ENCODE data around the gene FGF12. TPM values are rescaled to one million over a fixed set of nuclear protein-coding genes. Genes with fewer than 3 reads are reported as not detected.

FGF12 gene
- total and polyA plus RNA-seq, 4 experiments from 2014 or later, result not detected

DNA sequence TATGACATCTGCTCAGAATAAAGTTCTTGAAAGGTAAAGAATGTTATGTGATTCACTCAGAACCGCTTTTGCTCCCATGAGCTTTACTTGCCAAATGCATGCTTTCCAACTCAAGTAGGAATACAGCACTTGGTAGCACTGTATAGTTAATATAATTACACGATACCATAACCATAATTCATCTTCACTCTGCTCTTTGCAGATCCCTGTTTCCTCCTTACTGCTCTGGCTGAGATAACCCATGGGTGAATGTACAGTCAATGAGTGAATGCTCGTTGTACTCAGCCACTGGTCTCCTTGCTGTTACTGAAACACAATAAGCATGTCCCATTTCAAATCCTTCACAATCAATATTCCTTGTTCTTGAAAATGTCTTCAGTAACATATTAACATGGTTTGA lies 550.0 kb downstream of the FGF12 start:
- CTCF ChIA-PET (ENCODE audit: partially characterized antibody), result no interaction called here
- POLR2A ChIA-PET (ENCODE audit: partially characterized antibody), result no interaction called here
- Mint-ChIP-seq H3K27me3 (peaks cover 0 to 2% of the 10 kb centered on the region in 2 donors), H3K4me3 (no peak overlapping the region), H3K36me3 (no peaks in the 10 kb centered on the region), H3K9me3 (no peaks in the 10 kb centered on the region), H3K4me1 (no peaks in the 10 kb centered on the region), H3K27ac (no peak overlapping the region)
- Histone ChIP-seq H3K4me3 (ENCODE audit: low read length in 2 of 2) (no peak overlapping the region), H3K9me3 (ENCODE audit: control insufficient read depth in 1 of 2, low read length in 2 of 2) (no peaks in the 10 kb centered on the region), H3K27me3 (ENCODE audit: insufficient read depth, low read length) (no peaks in the 10 kb centered on the region), H3K4me1 (ENCODE audit: insufficient read depth, low read length) (no peaks in the 10 kb centered on the region), H3K27ac (ENCODE audit: low read depth, low read length) (no peak overlapping the region), H3K36me3 (ENCODE audit: insufficient read depth, low read length) (no peaks in the 10 kb centered on the region)
- no peak for DNase-seq
- intact Hi-C loops (cut with micrococcal nuclease), result no loop called here

DNA sequence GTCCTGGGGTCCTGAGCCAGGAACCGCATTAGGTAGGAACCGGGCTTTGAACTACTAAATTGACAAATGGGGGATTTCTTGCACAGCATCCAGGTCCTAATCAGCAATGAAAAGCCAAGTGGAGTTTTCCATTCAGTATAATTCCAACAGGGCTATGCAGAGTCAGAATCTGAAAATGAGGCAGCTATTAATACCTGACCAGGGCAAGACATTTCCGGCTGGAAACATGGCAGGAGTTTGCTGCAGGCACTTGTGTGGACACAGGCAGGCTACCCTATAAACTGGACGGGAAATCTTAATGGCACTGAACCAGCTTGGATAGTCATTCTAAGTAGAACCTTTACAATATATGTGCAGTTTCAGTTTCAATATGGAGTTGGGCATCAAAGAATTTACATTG lies 553.1 kb downstream of the FGF12 start:
- Mint-ChIP-seq H3K4me3 (no peak overlapping the region), H3K36me3 (no peaks in the 10 kb centered on the region), H3K9me3 (no peaks in the 10 kb centered on the region), H3K27me3 (no peaks in the 10 kb centered on the region), H3K27ac (no peak overlapping the region), H3K4me1 (no peaks in the 10 kb centered on the region)
- Histone ChIP-seq H3K27me3 (ENCODE audit: insufficient read depth, low read length) (no peaks in the 10 kb centered on the region), H3K4me1 (ENCODE audit: insufficient read depth, low read length) (no peaks in the 10 kb centered on the region), H3K36me3 (ENCODE audit: insufficient read depth, low read length) (no peaks in the 10 kb centered on the region), H3K27ac (ENCODE audit: low read depth, low read length) (no peak overlapping the region), H3K4me3 (ENCODE audit: low read length in 2 of 2) (no peak overlapping the region), H3K9me3 (ENCODE audit: control insufficient read depth in 1 of 2, low read length in 2 of 2) (no peaks in the 10 kb centered on the region)
- CTCF ChIA-PET (ENCODE audit: partially characterized antibody), result interaction anchor here (0.6 kb wide), 1 partner anchor 28 kb away, joined by 3 read pairs; no protein-coding TSS in a partner anchor
- POLR2A ChIA-PET (ENCODE audit: partially characterized antibody), result no interaction called here
- intact Hi-C loops (cut with micrococcal nuclease), result no loop called here
- no peak for DNase-seq

DNA sequence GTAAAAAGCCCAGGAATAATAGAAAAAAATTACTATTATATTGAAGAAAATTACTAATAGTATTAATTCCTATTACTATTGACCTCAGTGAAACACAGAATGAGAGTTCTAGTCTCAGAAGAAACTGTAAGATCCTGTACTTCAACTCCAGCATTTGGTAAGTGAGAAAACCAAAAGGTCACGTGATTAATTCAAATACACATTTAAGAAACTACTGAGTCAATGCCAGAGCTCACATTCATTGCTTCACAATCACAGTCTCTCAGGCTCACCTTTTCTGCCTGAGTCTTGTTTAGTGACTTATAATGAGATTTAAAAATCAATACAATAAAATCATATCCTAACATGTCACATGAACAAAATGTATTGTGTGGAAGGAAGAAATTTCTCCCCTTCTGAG lies 556.1 kb downstream of the FGF12 start:
- no peak for DNase-seq
- Mint-ChIP-seq H3K9me3 (peaks cover 0 to 6% (median 1%) of the 10 kb centered on the region in 8 donors), H3K27me3 (no peaks in the 10 kb centered on the region), H3K36me3 (no peaks in the 10 kb centered on the region), H3K27ac (no peak overlapping the region), H3K4me1 (no peaks in the 10 kb centered on the region), H3K4me3 (no peak overlapping the region)
- ChIA-PET POLR2A (ENCODE audit: partially characterized antibody) (no interaction called here), CTCF (ENCODE audit: partially characterized antibody) (no interaction called here)
- Histone ChIP-seq H3K9me3 (ENCODE audit: control insufficient read depth in 1 of 2, low read length in 2 of 2) (no peaks in the 10 kb centered on the region), H3K27ac (ENCODE audit: low read depth, low read length) (no peak overlapping the region), H3K4me3 (ENCODE audit: low read length in 2 of 2) (no peak overlapping the region), H3K4me1 (ENCODE audit: insufficient read depth, low read length) (no peaks in the 10 kb centered on the region), H3K27me3 (ENCODE audit: insufficient read depth, low read length) (no peaks in the 10 kb centered on the region), H3K36me3 (ENCODE audit: insufficient read depth, low read length) (no peaks in the 10 kb centered on the region)
- intact Hi-C loops (cut with micrococcal nuclease), result no loop called here

DNA sequence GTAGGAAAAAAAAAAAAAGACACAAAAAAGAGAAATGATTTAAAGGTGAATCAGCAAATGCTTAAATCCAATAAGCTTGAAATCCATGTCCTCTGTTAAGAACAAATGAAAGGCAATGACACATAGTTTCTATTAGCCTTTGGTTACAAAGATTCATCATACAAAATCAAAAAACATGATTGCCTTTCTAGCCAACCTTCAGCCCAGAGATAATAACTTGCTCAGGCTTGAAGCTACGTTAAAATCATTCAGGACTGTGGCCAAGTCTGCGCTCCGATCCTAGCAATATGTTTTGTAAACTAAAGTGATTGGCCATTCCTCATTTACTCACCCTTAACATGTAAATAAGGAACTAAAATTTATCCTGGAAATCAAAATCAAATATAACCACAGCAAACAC lies 556.7 kb downstream of the FGF12 start:
- Histone ChIP-seq H3K27me3 (ENCODE audit: insufficient read depth, low read length) (no peaks in the 10 kb centered on the region), H3K36me3 (ENCODE audit: insufficient read depth, low read length) (no peaks in the 10 kb centered on the region), H3K9me3 (ENCODE audit: control insufficient read depth in 1 of 2, low read length in 2 of 2) (no peaks in the 10 kb centered on the region), H3K4me3 (ENCODE audit: low read length in 2 of 2) (no peak overlapping the region), H3K27ac (ENCODE audit: low read depth, low read length) (no peak overlapping the region), H3K4me1 (ENCODE audit: insufficient read depth, low read length) (no peaks in the 10 kb centered on the region)
- Mint-ChIP-seq H3K36me3 (no peaks in the 10 kb centered on the region), H3K9me3 (peaks cover 0 to 6% (median 3%) of the 10 kb centered on the region in 8 donors), H3K27ac (no peak overlapping the region), H3K27me3 (no peaks in the 10 kb centered on the region), H3K4me1 (no peaks in the 10 kb centered on the region), H3K4me3 (no peak overlapping the region)
- CTCF ChIA-PET (ENCODE audit: partially characterized antibody), result no interaction called here
- DNase-seq, result no peak
- POLR2A ChIA-PET (ENCODE audit: partially characterized antibody), result no interaction called here
- intact Hi-C loops (cut with micrococcal nuclease), result no loop called here

DNA sequence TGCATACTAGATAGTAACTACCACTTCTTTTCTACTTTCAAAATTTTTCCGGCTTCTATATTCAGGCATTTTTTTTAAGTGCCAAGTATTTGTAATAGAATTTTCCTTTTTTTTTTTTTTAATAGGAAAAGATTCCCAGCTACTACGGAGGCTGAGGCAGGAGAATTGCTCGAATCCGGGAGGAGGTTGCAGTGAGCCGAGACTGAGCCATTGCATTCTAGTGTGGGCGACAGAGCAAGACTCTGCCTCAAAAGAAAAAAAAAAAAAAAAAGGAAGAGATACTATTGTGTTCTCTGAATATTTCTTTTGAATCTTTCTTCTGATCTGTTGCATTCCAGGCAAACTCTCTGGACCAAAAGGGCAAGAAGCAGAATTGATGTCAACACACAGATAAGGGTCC lies 557.3 kb downstream of the FGF12 start:
- Mint-ChIP-seq H3K4me1 (no peaks in the 10 kb centered on the region), H3K36me3 (no peaks in the 10 kb centered on the region), H3K9me3 (peaks cover 0 to 6% (median 3%) of the 10 kb centered on the region in 8 donors), H3K4me3 (no peak overlapping the region), H3K27ac (no peak overlapping the region), H3K27me3 (no peaks in the 10 kb centered on the region)
- Histone ChIP-seq H3K36me3 (ENCODE audit: insufficient read depth, low read length) (no peaks in the 10 kb centered on the region), H3K27ac (ENCODE audit: low read depth, low read length) (no peak overlapping the region), H3K9me3 (ENCODE audit: control insufficient read depth in 1 of 2, low read length in 2 of 2) (no peaks in the 10 kb centered on the region), H3K4me1 (ENCODE audit: insufficient read depth, low read length) (no peaks in the 10 kb centered on the region), H3K27me3 (ENCODE audit: insufficient read depth, low read length) (no peaks in the 10 kb centered on the region), H3K4me3 (ENCODE audit: low read length in 2 of 2) (no peak overlapping the region)
- POLR2A ChIA-PET (ENCODE audit: partially characterized antibody), result no interaction called here
- CTCF ChIA-PET (ENCODE audit: partially characterized antibody), result no interaction called here
- DNase-seq, result no peak
- intact Hi-C loops (cut with micrococcal nuclease), result no loop called here

DNA sequence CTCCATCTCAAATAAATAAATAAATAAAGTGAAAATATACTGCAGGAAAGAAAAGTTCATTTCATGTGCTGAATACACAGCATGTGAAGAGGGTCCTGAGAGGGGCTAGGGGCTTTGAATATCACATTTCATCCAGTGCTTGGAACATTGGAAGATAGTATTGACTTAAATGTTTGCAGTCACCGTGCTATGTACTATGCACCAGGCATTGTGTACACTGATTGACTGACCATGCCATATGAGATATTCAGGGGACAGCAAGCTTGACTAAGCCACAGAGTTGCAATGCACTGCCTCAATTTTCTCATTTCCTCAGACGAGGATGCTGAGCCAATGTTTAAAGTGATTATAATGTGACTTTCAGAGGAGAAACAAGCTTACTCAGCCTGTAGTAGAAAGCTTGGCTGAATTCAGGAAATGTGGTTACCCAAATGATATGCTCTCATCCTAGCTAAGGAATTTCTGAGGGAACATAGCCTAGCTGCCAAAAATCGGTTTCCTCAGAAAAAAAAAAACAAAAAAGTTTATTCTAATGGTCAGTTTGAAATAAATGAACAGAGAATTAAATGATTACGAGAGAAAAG lies 557.9 kb downstream of the FGF12 start:
- Histone ChIP-seq H3K27ac (ENCODE audit: low read depth, low read length) (no peak overlapping the region), H3K4me1 (ENCODE audit: insufficient read depth, low read length) (no peaks in the 10 kb centered on the region), H3K9me3 (ENCODE audit: control insufficient read depth in 1 of 2, low read length in 2 of 2) (no peaks in the 10 kb centered on the region), H3K27me3 (ENCODE audit: insufficient read depth, low read length) (no peaks in the 10 kb centered on the region), H3K36me3 (ENCODE audit: insufficient read depth, low read length) (no peaks in the 10 kb centered on the region), H3K4me3 (ENCODE audit: low read length in 2 of 2) (no peak overlapping the region)
- intact Hi-C loops (cut with micrococcal nuclease), result no loop called here
- DNase-seq, result no peak
- Mint-ChIP-seq H3K36me3 (no peaks in the 10 kb centered on the region), H3K27me3 (no peaks in the 10 kb centered on the region), H3K4me1 (no peaks in the 10 kb centered on the region), H3K4me3 (no peak overlapping the region), H3K9me3 (peaks cover 0 to 6% (median 3%) of the 10 kb centered on the region in 8 donors), H3K27ac (no peak overlapping the region)
- POLR2A ChIA-PET (ENCODE audit: partially characterized antibody), result no interaction called here
- CTCF ChIA-PET (ENCODE audit: partially characterized antibody), result no interaction called here

DNA sequence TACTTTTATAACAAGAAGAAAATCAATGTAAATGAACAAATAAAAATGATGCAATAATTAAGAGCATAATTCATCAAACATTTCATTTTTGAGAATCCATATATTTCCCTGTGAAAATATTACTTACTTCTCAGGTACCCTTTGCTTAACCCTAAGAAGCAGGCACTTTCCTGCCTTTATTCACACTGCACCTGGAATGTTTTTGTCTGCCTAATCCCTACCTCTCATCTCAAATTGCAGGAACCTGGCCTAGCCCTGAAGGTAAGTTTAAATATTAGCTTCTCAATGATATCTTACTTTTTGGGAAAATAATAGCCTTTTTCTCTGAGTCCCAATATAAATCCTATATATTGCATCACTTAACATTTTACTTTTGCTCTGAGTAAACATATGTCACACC lies 559.1 kb downstream of the FGF12 start:
- no peak overlapping the region for H3K4me3 Mint-ChIP-seq
- ChIA-PET POLR2A (ENCODE audit: partially characterized antibody) (no interaction called here), CTCF (ENCODE audit: partially characterized antibody) (no interaction called here)
- H3K27me3 Mint-ChIP-seq, result no peaks in the 10 kb centered on the region
- no peaks in the 10 kb centered on the region for H3K27me3 ChIP-seq (ENCODE audit: insufficient read depth, low read length)
- DNase-seq, result no peak
- H3K4me3 ChIP-seq (ENCODE audit: low read length in 2 of 2), result no peak overlapping the region
- no peaks in the 10 kb centered on the region for H3K4me1 Mint-ChIP-seq
- no peaks in the 10 kb centered on the region for H3K9me3 ChIP-seq (ENCODE audit: control insufficient read depth in 1 of 2, low read length in 2 of 2)
- H3K36me3 ChIP-seq (ENCODE audit: insufficient read depth, low read length), result no peaks in the 10 kb centered on the region
- no peaks in the 10 kb centered on the region for H3K36me3 Mint-ChIP-seq
- no peaks in the 10 kb centered on the region for H3K4me1 ChIP-seq (ENCODE audit: insufficient read depth, low read length)
- intact Hi-C loops (cut with micrococcal nuclease), result no loop called here
- no peak overlapping the region for H3K27ac ChIP-seq (ENCODE audit: low read depth, low read length)
- peaks cover 0 to 6% (median 3%) of the 10 kb centered on the region in 8 donors for H3K9me3 Mint-ChIP-seq
- no peak overlapping the region for H3K27ac Mint-ChIP-seq

DNA sequence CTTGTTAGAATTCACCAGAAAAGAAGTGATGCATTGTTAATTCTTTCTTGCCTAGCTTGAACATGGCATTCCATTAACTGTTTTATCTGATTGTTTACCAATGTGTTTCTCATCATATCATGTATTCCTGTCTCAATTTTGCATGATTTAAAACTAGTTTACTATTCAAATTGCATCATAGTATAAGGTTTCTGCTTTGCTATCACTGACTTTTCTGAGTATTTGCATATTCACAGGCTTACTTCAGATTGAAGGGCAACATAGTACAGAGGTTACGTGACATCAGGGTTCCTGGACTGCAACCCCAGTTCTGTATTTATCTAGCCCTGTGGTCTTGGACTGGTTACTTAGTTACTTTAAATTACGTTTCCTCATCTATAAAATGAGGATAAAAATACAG lies 561.8 kb downstream of the FGF12 start:
- Mint-ChIP-seq H3K9me3 (peaks cover 0 to 6% (median 3%) of the 10 kb centered on the region in 8 donors), H3K4me3 (no peak overlapping the region), H3K36me3 (no peaks in the 10 kb centered on the region), H3K27me3 (no peaks in the 10 kb centered on the region), H3K27ac (no peak overlapping the region), H3K4me1 (no peaks in the 10 kb centered on the region)
- Histone ChIP-seq H3K36me3 (ENCODE audit: insufficient read depth, low read length) (no peaks in the 10 kb centered on the region), H3K9me3 (ENCODE audit: control insufficient read depth in 1 of 2, low read length in 2 of 2) (no peaks in the 10 kb centered on the region), H3K27me3 (ENCODE audit: insufficient read depth, low read length) (no peaks in the 10 kb centered on the region), H3K27ac (ENCODE audit: low read depth, low read length) (no peak overlapping the region), H3K4me1 (ENCODE audit: insufficient read depth, low read length) (no peaks in the 10 kb centered on the region), H3K4me3 (ENCODE audit: low read length in 2 of 2) (no peak overlapping the region)
- intact Hi-C loops (cut with micrococcal nuclease), result no loop called here
- POLR2A ChIA-PET (ENCODE audit: partially characterized antibody), result no interaction called here
- no peak for DNase-seq
- CTCF ChIA-PET (ENCODE audit: partially characterized antibody), result no interaction called here
